ENCODE results near the gene ASTN2. TPM values are rescaled to one million over a fixed set of nuclear protein-coding genes. Genes with fewer than 3 reads are reported as not detected.

ASTN2 gene
- total and polyA plus RNA-seq, 4 donors, result 0.57 to 2.9 (median 1.4) TPM

DNA sequence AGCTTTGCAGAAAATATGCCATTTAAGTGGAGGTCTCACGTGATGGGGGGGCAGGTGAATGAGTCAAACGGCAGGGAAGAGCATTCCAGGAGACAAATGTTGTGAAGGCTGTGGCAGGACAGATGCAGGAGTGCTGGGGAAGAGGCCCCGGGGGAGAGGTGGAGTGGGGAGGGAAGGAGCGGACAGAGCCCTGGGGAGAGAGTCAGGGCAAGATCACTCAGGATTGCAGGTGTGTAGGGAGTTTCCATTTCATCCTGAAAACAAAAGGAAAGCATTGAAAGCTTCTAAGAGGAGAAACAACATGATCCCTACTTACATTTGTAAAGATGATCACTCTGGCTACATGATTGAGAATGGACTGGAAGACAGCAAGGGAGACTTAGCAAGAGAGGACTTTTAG lies 323.3 kb downstream of the ASTN2 start:
- WGBS, result 36% methylated on average over 4 of the region's 4 CpGs
- no peaks in the 10 kb centered on the region for H3K9me3 ChIP-seq (ENCODE audit: control insufficient read depth in 4 of 4, low read length in 3 of 4)
- DNase-seq (ENCODE audit: low spot score), result no peak

DNA sequence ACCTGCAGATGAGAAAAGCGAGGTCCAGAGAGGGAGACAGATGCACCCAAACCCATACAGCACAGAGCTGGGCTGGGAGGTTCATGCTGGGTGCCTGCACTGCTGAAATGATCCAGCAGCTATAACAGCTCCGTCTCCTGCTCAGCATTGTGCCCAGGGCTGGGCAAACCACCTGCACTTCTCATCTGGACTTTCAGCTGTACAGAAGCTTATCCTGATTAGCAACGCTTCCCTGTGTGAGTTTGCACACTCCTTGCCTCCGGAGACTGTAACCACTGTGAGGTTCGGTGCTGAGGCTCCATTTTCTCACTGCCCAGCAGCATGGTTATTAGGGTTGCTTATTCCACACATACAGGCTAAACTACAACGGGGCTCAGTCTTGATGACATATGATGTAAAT lies 326.1 kb downstream of the ASTN2 start:
- no peak overlapping the region for H3K27ac ChIP-seq (ENCODE audit: low read depth in 1 of 2, low read length in 2 of 2)
- no peak overlapping the region for H3K4me3 ChIP-seq (ENCODE audit: low read depth in 1 of 3, low read length in 3 of 3)
- no peak for DNase-seq (ENCODE audit: low spot score)
- TF ChIP-seq JUND (IDR thresholded peaks at IDR 0.05), result no peak
- no peaks in the 10 kb centered on the region for H3K4me1 ChIP-seq (ENCODE audit: control insufficient read depth in 4 of 4, insufficient read depth in 4 of 4, low read length in 3 of 4)
- 67% methylated on average over 6 of the region's 6 CpGs for WGBS
- H3K9me3 ChIP-seq (ENCODE audit: control insufficient read depth in 4 of 4, low read length in 3 of 4), result no peaks in the 10 kb centered on the region
- no peak overlapping the region for H3K9ac ChIP-seq (ENCODE audit: low read depth in 1 of 2, low read length in 2 of 2)
- no peaks in the 10 kb centered on the region for H3K27me3 ChIP-seq (ENCODE audit: control insufficient read depth in 4 of 4, insufficient read depth in 4 of 4, low read length in 3 of 4)
- no peaks in the 10 kb centered on the region for H3K36me3 ChIP-seq (ENCODE audit: control insufficient read depth in 4 of 4, insufficient read depth in 3 of 4, low read depth in 1 of 4, low read length in 3 of 4)

More for the DNA sequence above, 323.3 kb downstream of the ASTN2 start:
- Histone ChIP-seq H3K4me3 (ENCODE audit: low read depth in 1 of 3, low read length in 3 of 3) (no peak overlapping the region), H3K4me1 (ENCODE audit: control insufficient read depth in 4 of 4, insufficient read depth in 4 of 4, low read length in 3 of 4) (no peaks in the 10 kb centered on the region), H3K36me3 (ENCODE audit: control insufficient read depth in 4 of 4, insufficient read depth in 3 of 4, low read depth in 1 of 4, low read length in 3 of 4) (no peaks in the 10 kb centered on the region), H3K27me3 (ENCODE audit: control insufficient read depth in 4 of 4, insufficient read depth in 4 of 4, low read length in 3 of 4) (peaks cover 0 to 5% (median 0%) of the 10 kb centered on the region in 4 donors), H3K9ac (ENCODE audit: low read depth in 1 of 2, low read length in 2 of 2) (no peak overlapping the region), H3K27ac (ENCODE audit: low read depth in 1 of 2, low read length in 2 of 2) (no peak overlapping the region)
- TF ChIP-seq, protein P1, sequence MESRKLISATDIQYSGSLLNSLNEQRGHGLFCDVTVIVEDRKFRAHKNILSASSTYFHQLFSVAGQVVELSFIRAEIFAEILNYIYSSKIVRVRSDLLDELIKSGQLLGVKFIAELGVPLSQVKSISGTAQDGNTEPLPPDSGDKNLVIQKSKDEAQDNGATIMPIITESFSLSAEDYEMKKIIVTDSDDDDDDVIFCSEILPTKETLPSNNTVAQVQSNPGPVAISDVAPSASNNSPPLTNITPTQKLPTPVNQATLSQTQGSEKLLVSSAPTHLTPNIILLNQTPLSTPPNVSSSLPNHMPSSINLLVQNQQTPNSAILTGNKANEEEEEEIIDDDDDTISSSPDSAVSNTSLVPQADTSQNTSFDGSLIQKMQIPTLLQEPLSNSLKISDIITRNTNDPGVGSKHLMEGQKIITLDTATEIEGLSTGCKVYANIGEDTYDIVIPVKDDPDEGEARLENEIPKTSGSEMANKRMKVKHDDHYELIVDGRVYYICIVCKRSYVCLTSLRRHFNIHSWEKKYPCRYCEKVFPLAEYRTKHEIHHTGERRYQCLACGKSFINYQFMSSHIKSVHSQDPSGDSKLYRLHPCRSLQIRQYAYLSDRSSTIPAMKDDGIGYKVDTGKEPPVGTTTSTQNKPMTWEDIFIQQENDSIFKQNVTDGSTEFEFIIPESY (IDR thresholded peaks at IDR 0.05), result no peak

DNA sequence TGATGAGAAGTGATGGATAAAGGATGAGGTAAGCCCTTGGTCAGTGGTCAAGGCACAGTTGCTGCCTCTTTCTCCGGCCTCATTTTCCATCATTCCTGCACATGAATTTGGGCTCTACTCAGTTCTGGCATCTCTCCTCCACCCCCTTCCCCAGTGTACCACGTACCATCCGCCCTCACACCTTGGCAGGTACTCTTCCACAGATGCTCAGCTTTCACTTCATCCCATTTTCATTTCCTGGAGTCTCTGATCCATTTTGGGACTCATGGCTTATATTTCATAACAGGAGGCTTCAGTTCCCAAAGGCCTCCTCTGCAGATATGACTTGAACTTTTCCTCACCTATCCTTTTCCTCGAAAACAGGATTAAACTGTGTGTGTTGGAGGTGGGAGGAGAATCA lies 326.7 kb downstream of the ASTN2 start:
- no peaks in the 10 kb centered on the region for H3K36me3 ChIP-seq (ENCODE audit: control insufficient read depth in 4 of 4, insufficient read depth in 3 of 4, low read depth in 1 of 4, low read length in 3 of 4)
- H3K4me1 ChIP-seq (ENCODE audit: control insufficient read depth in 4 of 4, insufficient read depth in 4 of 4, low read length in 3 of 4), result no peaks in the 10 kb centered on the region
- H3K27me3 ChIP-seq (ENCODE audit: control insufficient read depth in 4 of 4, insufficient read depth in 4 of 4, low read length in 3 of 4), result no peaks in the 10 kb centered on the region
- DNase-seq (ENCODE audit: low spot score), result no peak
- H3K27ac ChIP-seq (ENCODE audit: low read depth in 1 of 2, low read length in 2 of 2), result no peak overlapping the region
- no peak for TF ChIP-seq HNF4G (IDR thresholded peaks at IDR 0.05)
- no peak for TF ChIP-seq HNF4A (conservative IDR thresholded peaks at IDR 0.05)
- no peak for TF ChIP-seq FOXA2 (IDR thresholded peaks at IDR 0.05)
- TF ChIP-seq RAD21 (IDR thresholded peaks at IDR 0.05), result no peak
- TF ChIP-seq, protein P1 (IDR thresholded peaks at IDR 0.05), result no peak
- TF ChIP-seq, protein P2, sequence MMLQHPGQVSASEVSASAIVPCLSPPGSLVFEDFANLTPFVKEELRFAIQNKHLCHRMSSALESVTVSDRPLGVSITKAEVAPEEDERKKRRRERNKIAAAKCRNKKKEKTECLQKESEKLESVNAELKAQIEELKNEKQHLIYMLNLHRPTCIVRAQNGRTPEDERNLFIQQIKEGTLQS (IDR thresholded peaks at IDR 0.05), result no peak
- TF ChIP-seq FOXA1 (IDR thresholded peaks at IDR 0.05), result no peak
- TF ChIP-seq, protein P3, sequence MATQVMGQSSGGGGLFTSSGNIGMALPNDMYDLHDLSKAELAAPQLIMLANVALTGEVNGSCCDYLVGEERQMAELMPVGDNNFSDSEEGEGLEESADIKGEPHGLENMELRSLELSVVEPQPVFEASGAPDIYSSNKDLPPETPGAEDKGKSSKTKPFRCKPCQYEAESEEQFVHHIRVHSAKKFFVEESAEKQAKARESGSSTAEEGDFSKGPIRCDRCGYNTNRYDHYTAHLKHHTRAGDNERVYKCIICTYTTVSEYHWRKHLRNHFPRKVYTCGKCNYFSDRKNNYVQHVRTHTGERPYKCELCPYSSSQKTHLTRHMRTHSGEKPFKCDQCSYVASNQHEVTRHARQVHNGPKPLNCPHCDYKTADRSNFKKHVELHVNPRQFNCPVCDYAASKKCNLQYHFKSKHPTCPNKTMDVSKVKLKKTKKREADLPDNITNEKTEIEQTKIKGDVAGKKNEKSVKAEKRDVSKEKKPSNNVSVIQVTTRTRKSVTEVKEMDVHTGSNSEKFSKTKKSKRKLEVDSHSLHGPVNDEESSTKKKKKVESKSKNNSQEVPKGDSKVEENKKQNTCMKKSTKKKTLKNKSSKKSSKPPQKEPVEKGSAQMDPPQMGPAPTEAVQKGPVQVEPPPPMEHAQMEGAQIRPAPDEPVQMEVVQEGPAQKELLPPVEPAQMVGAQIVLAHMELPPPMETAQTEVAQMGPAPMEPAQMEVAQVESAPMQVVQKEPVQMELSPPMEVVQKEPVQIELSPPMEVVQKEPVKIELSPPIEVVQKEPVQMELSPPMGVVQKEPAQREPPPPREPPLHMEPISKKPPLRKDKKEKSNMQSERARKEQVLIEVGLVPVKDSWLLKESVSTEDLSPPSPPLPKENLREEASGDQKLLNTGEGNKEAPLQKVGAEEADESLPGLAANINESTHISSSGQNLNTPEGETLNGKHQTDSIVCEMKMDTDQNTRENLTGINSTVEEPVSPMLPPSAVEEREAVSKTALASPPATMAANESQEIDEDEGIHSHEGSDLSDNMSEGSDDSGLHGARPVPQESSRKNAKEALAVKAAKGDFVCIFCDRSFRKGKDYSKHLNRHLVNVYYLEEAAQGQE (IDR thresholded peaks at IDR 0.05), result no peak
- TF ChIP-seq EGR1 (IDR thresholded peaks at IDR 0.05; ENCODE audit: low read depth in 2 of 2), result no peak
- TF ChIP-seq, protein P4, sequence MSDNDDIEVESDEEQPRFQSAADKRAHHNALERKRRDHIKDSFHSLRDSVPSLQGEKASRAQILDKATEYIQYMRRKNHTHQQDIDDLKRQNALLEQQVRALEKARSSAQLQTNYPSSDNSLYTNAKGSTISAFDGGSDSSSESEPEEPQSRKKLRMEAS (IDR thresholded peaks at IDR 0.05), result no peak
- TF ChIP-seq, protein P5, sequence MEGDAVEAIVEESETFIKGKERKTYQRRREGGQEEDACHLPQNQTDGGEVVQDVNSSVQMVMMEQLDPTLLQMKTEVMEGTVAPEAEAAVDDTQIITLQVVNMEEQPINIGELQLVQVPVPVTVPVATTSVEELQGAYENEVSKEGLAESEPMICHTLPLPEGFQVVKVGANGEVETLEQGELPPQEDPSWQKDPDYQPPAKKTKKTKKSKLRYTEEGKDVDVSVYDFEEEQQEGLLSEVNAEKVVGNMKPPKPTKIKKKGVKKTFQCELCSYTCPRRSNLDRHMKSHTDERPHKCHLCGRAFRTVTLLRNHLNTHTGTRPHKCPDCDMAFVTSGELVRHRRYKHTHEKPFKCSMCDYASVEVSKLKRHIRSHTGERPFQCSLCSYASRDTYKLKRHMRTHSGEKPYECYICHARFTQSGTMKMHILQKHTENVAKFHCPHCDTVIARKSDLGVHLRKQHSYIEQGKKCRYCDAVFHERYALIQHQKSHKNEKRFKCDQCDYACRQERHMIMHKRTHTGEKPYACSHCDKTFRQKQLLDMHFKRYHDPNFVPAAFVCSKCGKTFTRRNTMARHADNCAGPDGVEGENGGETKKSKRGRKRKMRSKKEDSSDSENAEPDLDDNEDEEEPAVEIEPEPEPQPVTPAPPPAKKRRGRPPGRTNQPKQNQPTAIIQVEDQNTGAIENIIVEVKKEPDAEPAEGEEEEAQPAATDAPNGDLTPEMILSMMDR (IDR thresholded peaks at IDR 0.05; ENCODE audit: low read depth, low read length, missing input control), result no peak
- no peak for TF ChIP-seq GABPA (IDR thresholded peaks at IDR 0.05 in 1 of 2, conservative IDR thresholded peaks at IDR 0.05 in 1 of 2)
- no peak for TF ChIP-seq SP1 (IDR thresholded peaks at IDR 0.05)
- no peak for TF ChIP-seq RXRA (IDR thresholded peaks at IDR 0.05)
- TF ChIP-seq JUND (IDR thresholded peaks at IDR 0.05), result no peak
- no peak for TF ChIP-seq YY1 (IDR thresholded peaks at IDR 0.05)
- no peak for TF ChIP-seq TAF1 (conservative IDR thresholded peaks at IDR 0.05)
- H3K4me3 ChIP-seq (ENCODE audit: low read depth in 1 of 3, low read length in 3 of 3), result no peak overlapping the region
- 65% methylated on average over 4 of the region's 4 CpGs for WGBS
- H3K9me3 ChIP-seq (ENCODE audit: control insufficient read depth in 4 of 4, low read length in 3 of 4), result no peaks in the 10 kb centered on the region
- H3K9ac ChIP-seq (ENCODE audit: low read depth in 1 of 2, low read length in 2 of 2), result no peak overlapping the region

Measured in liver (tissue), 9 donors.